LNCaP clone FGC (cell line): ENCODE data around the gene SEMA3C.

ENCODE experiments used
- DNase-seq: peaks from one replicate; pipeline ENCODE4 v3.0.0-alpha.2; 2011; ENCODE audit warnings: low read depth
- H3K4me3 ChIP-seq: 2 replicates; pipeline ENCODE4 v1.5.1; 2011; ENCODE audit warnings: mild to moderate bottlenecking, low read depth, low read length, control low read depth
- TF ChIP-seq, protein P1 (sequence below): IDR thresholded peaks from 2 replicates; pipeline ENCODE4 v1.5.1; 2012; ENCODE audit warnings: mild to moderate bottlenecking; ENCODE audit not compliant: control insufficient read depth, insufficient read depth; ENCODE audit errors: extremely low read depth

SEMA3C gene

DNA sequence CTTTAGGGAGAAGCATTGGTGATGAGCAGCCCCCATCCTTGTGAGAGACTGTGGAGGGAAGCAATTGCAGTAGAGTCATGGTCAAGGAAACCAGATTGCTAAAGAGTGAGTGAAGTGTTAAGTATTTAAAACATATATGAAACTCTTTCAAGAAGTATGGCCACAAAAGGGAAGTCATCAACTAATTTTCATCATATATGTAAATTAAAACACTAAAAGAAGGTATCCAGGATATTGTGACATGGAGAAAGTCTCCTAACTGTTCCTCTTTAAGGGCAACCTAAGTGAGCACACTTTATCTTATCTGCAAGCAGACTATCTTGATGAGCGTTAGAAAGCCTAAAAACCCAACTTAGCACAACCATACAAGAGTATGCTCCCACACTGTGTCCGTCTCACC lies 210.7 kb downstream of the SEMA3C start:
- TF ChIP-seq, protein P1, sequence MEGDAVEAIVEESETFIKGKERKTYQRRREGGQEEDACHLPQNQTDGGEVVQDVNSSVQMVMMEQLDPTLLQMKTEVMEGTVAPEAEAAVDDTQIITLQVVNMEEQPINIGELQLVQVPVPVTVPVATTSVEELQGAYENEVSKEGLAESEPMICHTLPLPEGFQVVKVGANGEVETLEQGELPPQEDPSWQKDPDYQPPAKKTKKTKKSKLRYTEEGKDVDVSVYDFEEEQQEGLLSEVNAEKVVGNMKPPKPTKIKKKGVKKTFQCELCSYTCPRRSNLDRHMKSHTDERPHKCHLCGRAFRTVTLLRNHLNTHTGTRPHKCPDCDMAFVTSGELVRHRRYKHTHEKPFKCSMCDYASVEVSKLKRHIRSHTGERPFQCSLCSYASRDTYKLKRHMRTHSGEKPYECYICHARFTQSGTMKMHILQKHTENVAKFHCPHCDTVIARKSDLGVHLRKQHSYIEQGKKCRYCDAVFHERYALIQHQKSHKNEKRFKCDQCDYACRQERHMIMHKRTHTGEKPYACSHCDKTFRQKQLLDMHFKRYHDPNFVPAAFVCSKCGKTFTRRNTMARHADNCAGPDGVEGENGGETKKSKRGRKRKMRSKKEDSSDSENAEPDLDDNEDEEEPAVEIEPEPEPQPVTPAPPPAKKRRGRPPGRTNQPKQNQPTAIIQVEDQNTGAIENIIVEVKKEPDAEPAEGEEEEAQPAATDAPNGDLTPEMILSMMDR = no peak
- H3K4me3 ChIP-seq = no peak overlapping the region
- DNase-seq = no peak

DNA sequence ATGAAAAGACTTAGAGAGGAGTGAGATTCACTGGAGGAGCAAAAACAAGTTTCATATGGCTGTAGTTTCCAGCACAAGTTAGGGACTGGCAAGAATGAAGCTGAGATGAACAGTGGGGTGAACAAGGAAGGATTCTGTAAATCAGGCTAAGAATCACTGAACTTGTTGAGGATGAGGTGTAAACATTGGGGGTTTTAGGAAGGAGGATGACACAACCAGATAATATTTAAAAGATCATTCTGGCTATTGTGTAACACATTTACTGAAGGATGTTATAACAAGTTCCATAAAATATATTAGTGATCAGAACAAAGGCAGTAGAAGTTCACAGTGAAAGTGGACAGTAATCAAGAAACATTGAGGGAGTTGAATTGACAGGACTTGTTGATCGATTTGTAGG lies 211.5 kb downstream of the SEMA3C start:
- no peak for DNase-seq
- TF ChIP-seq, protein P1 = no peak
- no peak overlapping the region for H3K4me3 ChIP-seq

DNA sequence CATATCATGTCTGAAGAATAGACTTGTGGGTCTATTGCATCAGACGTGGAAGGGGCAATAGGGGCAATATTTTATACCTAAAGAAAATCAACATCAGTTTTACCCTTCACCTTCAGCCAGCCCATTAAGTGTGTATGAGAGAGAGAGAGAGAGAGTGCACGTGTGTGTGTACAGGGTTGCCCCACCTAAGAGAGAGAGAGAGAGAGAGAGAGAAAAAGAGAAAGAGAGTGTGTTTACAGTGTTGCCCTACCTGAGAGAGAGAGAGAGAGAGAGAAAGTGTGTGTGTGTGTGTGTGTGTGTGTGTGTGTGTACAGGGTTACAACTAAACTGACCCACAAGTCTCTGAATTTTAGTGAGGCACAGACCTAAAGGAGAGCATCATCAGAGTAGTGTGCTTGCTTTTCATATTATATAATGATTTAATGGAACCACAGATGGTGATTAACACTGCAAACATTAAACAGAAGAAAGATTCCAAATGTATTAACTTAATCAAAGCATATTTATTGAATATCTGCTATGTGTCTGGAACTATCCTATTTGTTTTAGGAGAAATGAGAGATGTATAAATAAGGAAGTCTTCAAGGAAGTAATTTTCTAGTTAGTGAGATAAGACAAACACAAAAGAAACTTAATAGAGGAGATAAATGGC lies 213.6 kb downstream of the SEMA3C start:
- peak; percentile 57 for DNase-seq
- H3K4me3 ChIP-seq = no peak overlapping the region
- TF ChIP-seq, protein P1 = no peak

DNA sequence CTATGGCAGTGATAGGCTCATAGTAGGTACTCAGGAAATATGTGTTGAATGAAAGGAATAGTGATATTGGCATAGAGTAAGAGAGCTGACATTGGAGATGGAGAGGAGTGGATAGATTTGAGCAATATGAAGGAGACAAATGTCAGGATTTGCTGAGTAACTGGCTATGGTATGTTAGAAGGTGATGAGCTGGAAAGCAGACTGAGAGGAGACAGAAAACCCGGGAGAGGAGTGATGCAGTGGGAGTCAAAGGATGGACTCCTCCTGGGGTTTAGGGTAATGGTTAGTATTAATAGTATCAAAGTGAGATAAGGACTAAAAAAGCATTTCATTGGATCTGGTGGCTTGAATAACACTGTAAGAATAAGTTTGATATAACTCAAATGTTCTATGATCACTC lies 215.6 kb downstream of the SEMA3C start:
- DNase-seq = no peak
- TF ChIP-seq, protein P1 = no peak
- no peak overlapping the region for H3K4me3 ChIP-seq

DNA sequence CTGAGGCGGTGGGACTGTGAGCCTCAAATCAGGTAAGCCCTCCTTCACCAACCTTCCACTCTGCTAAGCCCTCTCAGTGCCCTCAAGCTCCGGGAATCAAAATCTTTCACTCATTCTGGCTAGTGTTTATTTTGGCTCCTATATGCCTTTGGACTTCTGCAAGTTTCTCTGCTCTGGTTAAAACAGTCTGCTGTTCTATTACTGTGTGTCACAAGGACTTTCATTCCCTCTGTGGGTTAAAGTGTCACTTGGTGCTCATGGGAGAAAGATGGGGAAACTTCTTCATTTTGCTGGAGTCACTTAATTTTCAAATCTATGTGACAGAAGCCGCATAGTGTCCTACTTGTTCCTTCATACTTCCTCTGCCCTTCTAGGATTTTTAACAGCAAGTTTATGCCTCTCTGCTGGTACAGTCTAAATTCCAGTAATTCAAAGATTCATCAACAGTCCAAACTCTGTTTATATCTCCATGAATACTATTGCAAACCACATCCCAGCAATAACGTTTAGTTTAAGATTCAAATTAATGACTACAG lies 219.1 kb downstream of the SEMA3C start:
- H3K4me3 ChIP-seq = no peak overlapping the region
- TF ChIP-seq, protein P1 = no peak
- DNase-seq = no peak

DNA sequence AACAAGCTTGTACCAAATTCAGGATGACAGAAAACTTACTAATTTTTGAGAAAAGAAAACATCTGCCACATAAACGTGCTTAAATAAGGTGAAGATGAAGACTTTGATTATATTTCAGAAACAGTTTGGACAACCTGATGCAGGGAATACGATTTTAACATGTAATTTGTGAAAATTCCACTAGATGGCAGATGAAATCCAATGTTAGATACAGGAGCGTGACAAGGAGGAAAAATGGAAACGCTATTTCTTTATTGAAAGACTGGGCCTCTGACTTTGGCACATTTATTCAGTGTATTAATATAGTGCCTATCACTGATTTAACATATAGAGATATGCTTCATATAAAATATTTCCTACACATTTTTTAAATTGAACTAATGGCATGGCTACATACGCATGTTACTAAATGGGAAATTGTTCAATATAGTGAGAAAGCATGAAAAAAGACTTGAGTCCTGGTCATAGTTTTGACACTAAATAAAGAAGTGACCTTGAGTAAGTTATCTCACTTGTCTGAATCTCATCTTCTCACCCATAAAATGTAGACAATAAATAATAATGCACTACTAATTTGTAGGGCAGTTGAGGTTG lies 219.7 kb downstream of the SEMA3C start:
- TF ChIP-seq, protein P1 = peak; percentile 63
- no peak overlapping the region for H3K4me3 ChIP-seq
- DNase-seq = peak; percentile 45
